OCI-LY7 (cell line): ENCODE results near the gene CDK14.

Source experiments
- CTCF ChIP-seq: fragments of 200-600 bp; sonication (generic); conservative IDR thresholded peaks from 2 replicates; pipeline ENCODE4 v1.5.1; 2014; ENCODE audit warnings: mild to moderate bottlenecking, antibody characterized with exemption, low read length, moderate library complexity, mixed read lengths
- EZH2phosphoT487 ChIP-seq: fragments of 200-600 bp; sonication (generic); IDR thresholded peaks from 2 replicates; pipeline ENCODE4 v1.6.1; 2018; ENCODE audit warnings: low read depth, borderline replicate concordance, mild to moderate bottlenecking, mixed run types, antibody characterized with exemption, low read length, moderate library complexity, mixed read lengths

- TF ChIP-seq CTCF (no peak), EZH2phosphoT487 (no peak)
Measured at GRCh38 chr7:90736968-90737939, 141.1 kb downstream of the CDK14 start.
